ENCODE results near the gene PLEKHM2.

Gene PLEKHM2

DNA sequence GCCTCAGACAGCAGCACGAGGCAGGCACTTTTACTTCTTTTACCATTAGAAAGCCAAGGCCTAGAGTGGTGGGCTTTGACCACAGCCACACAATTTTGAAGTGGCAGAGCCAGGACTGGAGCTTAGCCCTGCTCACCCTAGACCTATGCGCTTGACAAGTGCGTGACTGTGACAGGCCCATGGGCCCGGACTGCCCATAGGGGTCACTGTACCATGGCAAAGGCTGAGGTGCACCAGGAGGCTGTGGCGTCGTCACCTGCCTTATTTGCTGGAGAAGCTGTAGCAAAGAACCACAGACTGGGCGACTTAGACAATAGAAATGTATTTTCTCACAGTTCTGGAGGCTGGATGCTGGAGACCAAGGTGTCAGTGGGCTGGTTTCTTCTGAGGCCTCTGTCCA is 55.6 kb downstream of the PLEKHM2 start:
- no peak for DNase-seq (ENCODE audit: low read depth)

- peak; percentile 13 for DNase-seq (ENCODE audit: low read depth)
Measured at GRCh38 chr1:15740924-15741850, 57.1 kb downstream of the PLEKHM2 start.

DNA sequence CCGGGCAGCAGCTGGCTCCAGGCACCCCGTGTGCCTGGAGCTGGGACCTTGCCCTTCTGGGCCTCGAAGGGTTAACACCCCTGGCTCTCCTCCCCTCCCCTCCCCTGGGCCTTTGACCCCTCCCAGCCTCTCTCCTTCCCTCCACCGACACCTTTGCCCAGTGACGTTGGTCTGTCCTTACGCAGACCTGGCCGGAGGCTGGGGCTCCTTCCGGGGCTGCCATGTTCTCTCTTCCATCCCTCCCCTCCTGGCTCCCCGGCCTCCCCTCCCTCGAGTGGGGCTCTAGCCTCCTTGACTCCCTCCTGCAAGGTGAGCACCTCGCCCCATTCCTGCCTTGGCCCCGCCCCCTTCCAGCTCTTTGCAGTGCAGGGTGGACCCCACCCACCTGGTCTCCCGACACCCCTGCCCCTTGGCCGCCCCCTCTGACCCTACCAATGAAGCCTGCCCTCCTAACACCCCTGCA is 58.2 kb downstream of the PLEKHM2 start, which contains the start of gene TMEM82:
TMEM82 (plus strand) TSS at position 161 of the 463 bp plus-strand sequence; CDS start at position 222, 61 bp downstream.
- DNase-seq (ENCODE audit: low read depth), result no peak

GRCh38 chr1:15744122-15744679 is 60.1 kb downstream of the PLEKHM2 start:
- no peak for DNase-seq (ENCODE audit: low read depth)

DNA sequence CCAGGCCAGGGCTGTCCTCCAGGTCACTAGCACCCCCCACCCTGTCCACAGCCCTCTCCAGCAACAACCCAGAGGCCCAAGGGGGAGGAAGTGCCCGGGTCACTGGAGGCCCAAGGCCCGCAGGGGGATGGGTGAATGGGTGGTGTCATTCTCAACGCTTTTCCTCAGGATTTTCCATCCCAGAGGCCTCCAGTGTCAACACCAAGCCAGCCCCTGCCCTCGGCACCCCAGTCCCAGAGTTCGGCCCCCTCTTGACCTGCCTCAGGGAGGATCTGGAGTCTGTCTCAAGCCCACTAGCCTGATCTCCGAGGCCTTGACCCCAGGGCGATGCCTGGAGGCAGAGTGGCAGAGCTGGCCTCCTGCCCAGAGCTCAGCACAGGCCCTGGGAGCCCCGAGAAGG is 63.3 kb downstream of the PLEKHM2 start:
- DNase-seq (ENCODE audit: low read depth), result no peak

GRCh38 chr1:15748264-15748663 is 64.1 kb downstream of the PLEKHM2 start:
- no peak for DNase-seq (ENCODE audit: low read depth)

DNA sequence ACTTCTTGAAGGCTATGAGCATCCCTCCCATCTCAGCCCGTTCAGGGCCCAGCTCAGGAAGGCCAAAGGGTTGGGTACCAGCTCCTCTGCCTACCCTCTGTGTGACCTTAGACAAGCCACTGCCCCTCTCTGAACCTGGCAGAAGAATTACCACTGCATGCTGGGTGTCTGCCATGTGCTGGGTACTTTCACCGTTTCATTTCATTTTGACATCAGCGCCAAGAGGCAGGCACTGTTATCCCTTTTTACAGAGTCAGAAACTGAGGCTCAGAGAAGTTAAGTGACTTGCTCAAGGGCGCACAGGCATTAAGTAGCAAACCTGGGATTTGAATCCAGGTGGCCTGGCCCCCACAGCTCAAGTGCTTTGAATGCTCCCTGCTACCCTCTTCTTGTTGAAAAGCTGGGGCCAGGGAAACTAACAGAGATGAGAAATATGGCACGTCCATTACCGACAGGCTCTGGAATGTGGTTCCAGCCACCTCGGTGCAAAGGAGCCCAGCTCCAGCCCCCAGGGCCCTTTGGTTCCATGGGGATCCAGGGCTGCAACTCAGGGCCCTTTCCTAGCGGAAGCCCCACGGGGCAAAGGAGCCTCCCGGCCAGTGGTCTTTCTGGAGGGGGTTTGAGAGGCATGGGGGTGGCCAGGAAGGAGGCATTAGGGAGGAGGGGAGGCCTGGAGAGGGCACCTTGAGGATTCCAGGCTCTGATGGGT is 64.7 kb downstream of the PLEKHM2 start:
- no peak for DNase-seq (ENCODE audit: low read depth)

DNA sequence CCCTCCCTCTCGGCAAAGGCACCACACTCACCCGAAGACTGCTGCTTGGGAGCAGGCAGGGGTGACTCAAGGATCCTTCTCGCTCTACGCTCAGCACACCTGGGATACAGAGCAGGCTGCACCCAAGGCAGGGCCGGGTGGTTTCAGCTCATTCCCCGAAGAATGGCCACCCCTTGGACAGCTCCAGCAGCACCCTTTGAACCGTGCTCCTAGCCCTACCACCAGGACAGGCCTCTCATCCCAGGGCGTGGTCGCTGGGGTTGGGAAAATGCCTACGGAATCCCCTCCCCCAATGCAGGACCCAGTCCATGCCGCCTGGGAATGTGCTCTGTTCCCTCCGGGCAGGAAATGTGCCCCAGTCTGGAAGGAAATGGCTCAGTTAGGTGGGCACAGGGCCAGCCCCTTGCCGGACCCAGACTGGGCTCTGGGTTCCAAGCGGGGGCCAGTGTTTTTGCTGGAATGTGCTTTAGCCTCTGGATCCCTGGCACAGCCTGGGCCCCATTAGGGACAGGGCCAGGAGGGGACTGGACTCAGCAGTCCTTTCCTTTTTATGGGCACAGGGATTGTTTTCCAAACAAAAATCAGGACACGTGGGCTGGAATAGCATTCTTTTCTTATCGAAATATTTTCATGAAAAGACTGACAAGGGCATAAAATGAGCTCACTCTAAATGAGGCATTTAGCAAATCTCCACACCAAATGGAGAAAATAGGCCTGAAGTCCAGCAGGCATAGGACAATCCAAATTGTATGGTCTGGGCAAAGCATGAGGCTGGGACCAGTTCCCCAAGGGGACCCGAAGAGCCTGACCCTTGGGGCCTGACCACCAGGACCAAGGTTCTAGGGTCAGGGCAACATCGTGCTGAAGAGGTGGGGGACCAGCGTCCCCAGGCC is 65.5 kb downstream of the PLEKHM2 start:
- DNase-seq (ENCODE audit: low read depth), result no peak

GRCh38 chr1:15750924-15751323 is 66.8 kb downstream of the PLEKHM2 start:
- DNase-seq (ENCODE audit: low read depth), result no peak

- DNase-seq (ENCODE audit: low read depth), result no peak
Measured at GRCh38 chr1:15751717-15752116, 67.6 kb downstream of the PLEKHM2 start.

- no peak for DNase-seq (ENCODE audit: low read depth)
Measured at GRCh38 chr1:15753776-15754175, 69.7 kb downstream of the PLEKHM2 start.

DNA sequence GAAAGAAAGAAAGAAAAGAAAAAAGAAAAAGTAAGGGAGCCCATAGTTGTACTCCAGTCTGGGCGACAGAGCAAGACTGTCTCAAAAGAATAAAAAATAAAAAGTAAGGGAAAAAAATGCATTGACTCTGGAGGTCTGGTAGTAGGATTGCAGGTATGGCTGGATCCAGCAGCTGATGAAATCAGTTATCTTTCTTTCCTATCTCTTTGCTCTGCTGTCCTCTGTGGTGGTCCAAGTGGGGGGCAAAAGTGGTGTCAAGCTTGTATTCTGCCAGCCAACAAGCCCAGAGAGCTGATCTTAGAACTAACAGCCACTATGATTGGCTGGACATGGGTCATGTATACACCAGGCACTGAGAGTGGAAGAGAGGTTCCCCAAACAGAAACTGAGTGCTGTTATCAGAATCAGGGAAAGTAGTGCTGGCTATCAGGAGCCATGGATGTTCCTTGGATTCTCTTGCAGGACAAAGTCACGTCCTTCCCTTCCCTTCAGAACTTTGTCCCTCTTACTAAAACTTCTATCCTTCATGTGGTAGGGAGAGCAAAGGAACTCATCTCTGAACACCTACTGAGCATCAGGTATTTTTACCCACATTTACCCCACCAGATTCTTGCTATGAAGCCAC is 71.0 kb downstream of the PLEKHM2 start:
- no peak for DNase-seq (ENCODE audit: low read depth)

- DNase-seq (ENCODE audit: low read depth), result no peak
Measured at GRCh38 chr1:15755646-15756040, 71.5 kb downstream of the PLEKHM2 start.

GRCh38 chr1:15756143-15757015 is 72.3 kb downstream of the PLEKHM2 start:
- DNase-seq (ENCODE audit: low read depth), result no peak

GRCh38 chr1:15757016-15757543 is 73.0 kb downstream of the PLEKHM2 start:
- no peak for DNase-seq (ENCODE audit: low read depth)

- DNase-seq (ENCODE audit: low read depth), result no peak
Measured at GRCh38 chr1:15757575-15758342, 73.6 kb downstream of the PLEKHM2 start.

GRCh38 chr1:15758343-15758931 is 74.3 kb downstream of the PLEKHM2 start, which contains the start of gene FBLIM1:
FBLIM1 (plus strand) TSS chr1:15758795; CDS start chr1:15764984, 6,189 bp downstream.
- no peak for DNase-seq (ENCODE audit: low read depth)

GRCh38 chr1:15758953-15759661 is 75.0 kb downstream of the PLEKHM2 start:
- DNase-seq (ENCODE audit: low read depth), result no peak

All from T-helper 22 cell (primary cell).